Lung (tissue), 12 donors: ENCODE measurements around the gene MOB1A. TPM values are rescaled to one million over a fixed set of nuclear protein-coding genes. Genes with fewer than 3 reads are reported as not detected.
"Not testable (repeated sequence)": the region's sequence is repeated elsewhere in the genome, so short reads cannot be mapped to it uniquely, and the experiment has no call there.

Experiments used
- ATAC-seq: fragments of 200-7000 bp; cut with Tn5 transposase; one replicate; pipeline ENCODE4 v1.9.1; 2020; ENCODE audit warnings: moderate number of reproducible peaks; ENCODE audit not compliant: insufficient read depth, low FRiP score
- DNase-seq, 3 donors: peaks; one replicate each; pipeline ENCODE4 v3.0.0-alpha.2; 2013 to 2017
- H3K27ac ChIP-seq, 2 donors: one replicate each; pipeline ENCODE4 v1.5.1; 2013; ENCODE audit warnings: mild to moderate bottlenecking in 2 of 2, moderate library complexity in 2 of 2, control low read depth in 1 of 2, inconsistent platforms in 1 of 2, low read depth in 1 of 2, low read length in 1 of 2
- H3K27me3 ChIP-seq, 3 donors: one replicate each; pipeline ENCODE4 v1.5.1; 2013; ENCODE audit warnings: low read length in 2 of 3; ENCODE audit not compliant: control insufficient read depth in 3 of 3, insufficient read depth in 3 of 3
- H3K36me3 ChIP-seq, 4 donors: one replicate each; pipeline ENCODE4 v1.5.1; 2013; ENCODE audit warnings: low read length in 4 of 4, mild to moderate bottlenecking in 1 of 4, moderate library complexity in 1 of 4; ENCODE audit not compliant: control insufficient read depth in 4 of 4, insufficient read depth in 4 of 4
- H3K4me1 ChIP-seq, 5 donors: one replicate each; pipeline ENCODE4 v1.5.1; 2013; ENCODE audit warnings: low read length in 5 of 5, mild to moderate bottlenecking in 2 of 5, moderate library complexity in 1 of 5; ENCODE audit not compliant: control insufficient read depth in 5 of 5, insufficient read depth in 5 of 5
- H3K4me3 ChIP-seq: one replicate; pipeline ENCODE4 v1.5.1; 2013; ENCODE audit warnings: mild to moderate bottlenecking, control low read depth, moderate library complexity
- H3K9ac ChIP-seq, 2 donors: one replicate each; pipeline ENCODE4 v1.5.1; 2013; ENCODE audit warnings: low read length in 2 of 2, control low read depth in 1 of 2; ENCODE audit not compliant: insufficient read depth in 1 of 2
- H3K9me3 ChIP-seq, 4 donors: one replicate each; pipeline ENCODE4 v1.5.1; 2013; ENCODE audit warnings: low read length in 3 of 4, mild to moderate bottlenecking in 1 of 4, moderate library complexity in 1 of 4; ENCODE audit not compliant: control insufficient read depth in 4 of 4, insufficient read depth in 3 of 4
- CTCF ChIP-seq: IDR thresholded peaks from 2 replicates; pipeline ENCODE4 v1.5.1; 2012; ENCODE audit warnings: mild to moderate bottlenecking; ENCODE audit errors: control extremely low read depth, extremely low read depth
- WGBS, 2 donors: extraction: QIAGEN DNeasy Blood & Tissue Kit; methylation state at CpG; one replicate each; pipeline ENCODE4 v1.1.7; 2013; 5-methylcytosine and 5-hydroxymethylcytosine counted together
- polyA plus RNA-seq, 2 donors: library from polyadenylated mRNA; stranded (reverse); fragments of 200-250 nt; gene quantifications; one replicate each; pipeline ENCODE4 v1.2.1, GENCODE V29; 2013
- total RNA-seq, 2 donors: library from RNA; depleted of rRNA in 1 of 2; stranded (reverse); fragments of >200 nt in 1 of 2; gene quantifications; one replicate each; pipeline ENCODE4 v1.2.1, GENCODE V29; 2014 to 2021
- donor health status: control.
- donor health status: control.
- donor health status: Bipolar disorder and iron deficiency.
- donor health status: healthy.
- donor health status: DM: yes; HTN: yes; CAD: no.

MOB1A gene
- total and polyA plus RNA-seq, 4 donors: 33.4 to 117 (median 81.1) TPM

DNA sequence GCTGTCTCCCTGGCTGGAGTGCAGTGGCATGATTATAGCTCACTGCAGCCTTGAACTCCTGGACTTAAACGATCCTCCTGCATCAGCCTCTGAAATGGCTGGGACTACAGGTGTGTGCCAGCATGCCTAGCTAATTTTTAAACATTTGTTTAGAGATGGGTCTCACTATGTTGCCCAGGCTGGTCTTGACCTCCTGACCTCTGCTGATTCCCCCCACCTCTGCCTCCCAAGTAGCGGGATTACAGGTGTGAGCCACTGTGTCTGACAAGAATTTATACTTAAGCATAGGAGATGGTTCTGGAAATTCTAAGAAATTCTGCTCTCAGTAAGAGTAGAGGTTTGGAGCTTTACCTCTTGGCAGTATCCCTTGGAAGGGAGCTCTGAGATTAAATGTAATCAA lies 38.0 kb upstream of the MOB1A start:
- no peak overlapping the region for H3K4me3 ChIP-seq
- WGBS, 2 donors: 91 to 95% methylated on average over 2 of the region's 2 CpGs

GRCh38 chr2:74215771-74216170 lies 37.1 kb upstream of the MOB1A start:
- H3K4me1 ChIP-seq, H3K9ac ChIP-seq, ATAC-seq, DNase-seq, H3K9me3 ChIP-seq, H3K27ac ChIP-seq, H3K27me3 ChIP-seq, H3K4me3 ChIP-seq: not testable (repeated sequence)
- peaks cover 0 to 33% (median 12%) of the 10 kb centered on the region in 4 donors for H3K36me3 ChIP-seq
- 96 to 97% methylated on average over 6 of the region's 6 CpGs for WGBS, 2 donors

More for the DNA sequence above, 38.0 kb upstream of the MOB1A start:
- DNase-seq: no peak
- Histone ChIP-seq H3K27ac (no peak overlapping the region), H3K27me3 (no peaks in the 10 kb centered on the region), H3K9ac (no peak overlapping the region), H3K36me3 (peaks cover 0 to 28% (median 11%) of the 10 kb centered on the region in 4 donors), H3K9me3 (no peaks in the 10 kb centered on the region), H3K4me1 (no peaks in the 10 kb centered on the region)
- ATAC-seq: no peak
- TF ChIP-seq CTCF: no peak

- WGBS, 2 donors: 95% methylated on average over 3 of the region's 3 CpGs
- ATAC-seq: no peak
- H3K36me3 ChIP-seq: peaks cover 0 to 43% (median 13%) of the 10 kb centered on the region in 4 donors
Observed at GRCh38 chr2:74212702-74213410, 34.2 kb upstream of the MOB1A start.

More at GRCh38 chr2:74212702-74213410, 34.2 kb upstream of the MOB1A start:
- H3K4me3 ChIP-seq: no peak overlapping the region
- no peak for DNase-seq
- H3K27ac ChIP-seq: no peak overlapping the region
- H3K9ac ChIP-seq: no peak overlapping the region
- H3K4me1 ChIP-seq: no peaks in the 10 kb centered on the region
- no peaks in the 10 kb centered on the region for H3K9me3 ChIP-seq
- no peak for TF ChIP-seq CTCF
- H3K27me3 ChIP-seq: no peaks in the 10 kb centered on the region
